Activated CD8-positive, alpha-beta T cell treated with anti-CD3 and anti-CD28 coated beads for 36 hours (primary cell): Measurements from ENCODE around the gene SERPINB10. TPM values are rescaled to one million over a fixed set of nuclear protein-coding genes. Genes with fewer than 3 reads are reported as not detected.

Experiments
- ATAC-seq: fragments of 200-7000 bp; cut with Tn5 transposase; one replicate; pipeline ENCODE4 v1.10.0; 2021; ENCODE audit warnings: mild to moderate bottlenecking, moderate library complexity
- CTCF ChIA-PET: fragments of 350-600 bp; sonication (Branson Sonifier 250); formaldehyde crosslinking; loops from one replicate; lab custom pipeline; 2021; ENCODE audit warnings: antibody characterized with exemption; lab: Charles Lee
- POLR2A ChIA-PET: fragments of 350-600 bp; sonication (Branson Sonifier 250); formaldehyde crosslinking; loops from one replicate; lab custom pipeline; 2021; ENCODE audit warnings: antibody characterized with exemption; lab: Charles Lee
- DNase-seq: peaks from one replicate; pipeline ENCODE4 v3.0.0-alpha.2; 2020
- H3K27ac Mint-ChIP-seq: one replicate; pipeline ENCODE4 v1.8.0; 2021; ENCODE audit warnings: mild to moderate bottlenecking, mixed read lengths
- H3K27me3 Mint-ChIP-seq: one replicate; pipeline ENCODE4 v1.8.0; 2021; ENCODE audit warnings: mixed read lengths
- H3K36me3 Mint-ChIP-seq: one replicate; pipeline ENCODE4 v1.8.0; 2021; ENCODE audit warnings: low read depth, mixed read lengths
- H3K4me1 Mint-ChIP-seq: one replicate; pipeline ENCODE4 v1.8.0; 2021; ENCODE audit warnings: low read depth, mixed read lengths
- H3K4me3 Mint-ChIP-seq: one replicate; pipeline ENCODE4 v1.8.0; 2021; ENCODE audit warnings: mild to moderate bottlenecking, moderate library complexity, mixed read lengths
- H3K9me3 Mint-ChIP-seq: one replicate; pipeline ENCODE4 v1.8.0; 2021; ENCODE audit warnings: mixed read lengths
- intact Hi-C: fragments of 100-400 bp; cut with micrococcal nuclease; formaldehyde crosslinking; loops from one replicate; pipeline ENCODE4 v1.10.0; 2022
- total RNA-seq, 2 experiments: library from RNA; stranded (reverse); gene quantifications; one replicate each; pipeline ENCODE4 v1.2.3, GENCODE V29; 2021
- TF ChIP-seq, protein P1 (sequence below): fragments of 200-600 bp; IDR thresholded peaks from one replicate; pipeline ENCODE4 v1.8.0; 2022; ENCODE audit warnings: antibody characterized with exemption, mild to moderate bottlenecking

The SERPINB10 gene
- total RNA-seq, 2 experiments from 2014 or later: not detected

DNA sequence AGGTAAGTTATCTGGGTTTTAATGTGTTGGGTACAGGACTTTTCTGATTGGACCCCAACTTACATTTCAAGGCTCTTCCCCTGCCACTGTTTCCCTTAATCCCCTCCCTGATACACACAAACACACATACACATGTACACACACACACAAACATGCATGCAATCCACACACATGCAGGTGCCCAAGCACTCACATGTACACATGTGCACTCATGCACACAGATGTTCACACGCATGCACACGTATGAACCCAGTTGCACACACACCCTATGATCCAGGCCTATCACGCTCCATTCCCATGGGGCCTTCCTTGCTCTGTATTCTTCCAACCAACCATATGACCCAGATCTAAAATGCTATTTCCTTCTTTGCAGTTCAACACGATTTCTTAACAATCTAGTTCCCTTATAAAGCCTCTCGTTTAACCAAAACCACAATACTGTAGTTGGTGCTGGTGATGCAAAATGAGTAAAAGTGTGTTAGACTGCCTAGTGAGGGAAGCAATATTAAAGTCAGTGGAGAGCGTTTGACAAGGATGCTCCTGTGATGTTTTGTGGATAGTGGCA, 73.2 kb downstream of the SERPINB10 start:
- H3K36me3 Mint-ChIP-seq: peaks cover 15% of the 10 kb centered on the region
- TF ChIP-seq, protein P1, sequence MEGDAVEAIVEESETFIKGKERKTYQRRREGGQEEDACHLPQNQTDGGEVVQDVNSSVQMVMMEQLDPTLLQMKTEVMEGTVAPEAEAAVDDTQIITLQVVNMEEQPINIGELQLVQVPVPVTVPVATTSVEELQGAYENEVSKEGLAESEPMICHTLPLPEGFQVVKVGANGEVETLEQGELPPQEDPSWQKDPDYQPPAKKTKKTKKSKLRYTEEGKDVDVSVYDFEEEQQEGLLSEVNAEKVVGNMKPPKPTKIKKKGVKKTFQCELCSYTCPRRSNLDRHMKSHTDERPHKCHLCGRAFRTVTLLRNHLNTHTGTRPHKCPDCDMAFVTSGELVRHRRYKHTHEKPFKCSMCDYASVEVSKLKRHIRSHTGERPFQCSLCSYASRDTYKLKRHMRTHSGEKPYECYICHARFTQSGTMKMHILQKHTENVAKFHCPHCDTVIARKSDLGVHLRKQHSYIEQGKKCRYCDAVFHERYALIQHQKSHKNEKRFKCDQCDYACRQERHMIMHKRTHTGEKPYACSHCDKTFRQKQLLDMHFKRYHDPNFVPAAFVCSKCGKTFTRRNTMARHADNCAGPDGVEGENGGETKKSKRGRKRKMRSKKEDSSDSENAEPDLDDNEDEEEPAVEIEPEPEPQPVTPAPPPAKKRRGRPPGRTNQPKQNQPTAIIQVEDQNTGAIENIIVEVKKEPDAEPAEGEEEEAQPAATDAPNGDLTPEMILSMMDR: no peak
- ChIA-PET CTCF (interaction anchor here (1.1 kb wide), 1 partner anchor 17 kb away, joined by 4 read pairs; no protein-coding TSS in a partner anchor), POLR2A (no interaction called here)
- peaks cover 5% of the 10 kb centered on the region for H3K4me1 Mint-ChIP-seq
- no peak for DNase-seq
- no peak overlapping the region for H3K27ac Mint-ChIP-seq
- ATAC-seq: no peak
- intact Hi-C loops: no loop called here
- no peaks in the 10 kb centered on the region for H3K9me3 Mint-ChIP-seq
- no peak overlapping the region for H3K4me3 Mint-ChIP-seq
- H3K27me3 Mint-ChIP-seq: no peaks in the 10 kb centered on the region

GRCh38 chr18:63981719-63982118, 74.0 kb downstream of the SERPINB10 start:
- no peak for ATAC-seq
- Mint-ChIP-seq H3K27ac (no peak overlapping the region), H3K4me3 (no peak overlapping the region), H3K4me1 (peaks cover 5% of the 10 kb centered on the region), H3K36me3 (peaks cover 17% of the 10 kb centered on the region), H3K27me3 (no peaks in the 10 kb centered on the region), H3K9me3 (no peaks in the 10 kb centered on the region)
- TF ChIP-seq, protein P1: no peak
- CTCF ChIA-PET: interaction anchor here (0.8 kb wide), 1 partner anchor 46 kb away, joined by 3 read pairs; no protein-coding TSS in a partner anchor
- no peak for DNase-seq
- intact Hi-C loops: no loop called here
- POLR2A ChIA-PET: no interaction called here

DNA sequence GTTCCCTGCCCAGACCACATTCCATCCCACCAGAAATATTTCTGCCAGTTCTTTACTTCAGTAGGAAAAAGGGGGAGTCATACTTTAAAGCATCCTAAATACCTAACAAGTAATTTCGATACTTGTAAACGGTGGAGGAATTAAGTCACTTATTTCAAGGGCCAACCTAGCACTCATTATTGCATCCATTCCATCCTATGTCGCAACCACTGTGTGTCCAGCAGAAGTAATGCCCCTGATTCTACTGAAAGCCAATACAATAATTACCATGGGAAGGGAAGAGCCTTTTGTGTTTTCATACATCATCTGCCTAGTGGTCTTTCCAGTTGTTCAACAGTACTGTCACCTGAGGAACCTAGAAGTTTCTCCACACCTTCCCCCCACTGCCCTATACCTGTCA, 74.6 kb downstream of the SERPINB10 start:
- intact Hi-C loops: no loop called here
- H3K36me3 Mint-ChIP-seq: peaks cover 17% of the 10 kb centered on the region
- ChIA-PET POLR2A (interaction anchor here (1.0 kb wide), 1 partner anchor 19 kb away, joined by 3 read pairs; no protein-coding TSS in a partner anchor), CTCF (interaction anchor here (1.1 kb wide), 1 partner anchor 19 kb away, joined by 4 read pairs; no protein-coding TSS in a partner anchor)
- DNase-seq: no peak
- H3K4me1 Mint-ChIP-seq: peaks cover 5% of the 10 kb centered on the region
- no peaks in the 10 kb centered on the region for H3K27me3 Mint-ChIP-seq
- no peak overlapping the region for H3K4me3 Mint-ChIP-seq
- no peak overlapping the region for H3K27ac Mint-ChIP-seq
- H3K9me3 Mint-ChIP-seq: no peaks in the 10 kb centered on the region
- no peak for ATAC-seq
- TF ChIP-seq, protein P1: no peak

Other genes with a start within 250 kb of the SERPINB10 start
- gene SERPINB3, start 246.1 kb upstream of the SERPINB10 start, total RNA-seq: not detected
- gene SERPINB11, start 205.0 kb upstream of the SERPINB10 start, total RNA-seq: not detected
- not detected for gene SERPINB7, start 132.5 kb upstream of the SERPINB10 start, total RNA-seq
- gene SERPINB2, start 20.3 kb upstream of the SERPINB10 start, total RNA-seq: not detected
- gene HMSD, start 41.3 kb downstream of the SERPINB10 start, total RNA-seq: 1 to 10 TPM; 1.4 to 1.6 TPM
- 1 to 10 TPM; 6.3 to 7.5 TPM for gene SERPINB8, start 62.1 kb downstream of the SERPINB10 start, total RNA-seq
- gene LINC00305, start 241.1 kb downstream of the SERPINB10 start, total RNA-seq: not detected